Astrocyte (in vitro differentiated cells and primary cell): ENCODE measurements around the gene HOXD4. TPM values are rescaled to one million over a fixed set of nuclear protein-coding genes. Genes with fewer than 3 reads are reported as not detected.

ENCODE experiments used
- DNase-seq: peaks from one replicate; pipeline ENCODE4 v3.0.0-alpha.2; 2010; ENCODE audit warnings: low read depth
- FAIRE-seq: peaks from 2 replicates; lab custom pipeline; 2011; peaks lifted over from hg19 to GRCh38; lab: Jason Lieb, UNC
- H2AFZ ChIP-seq: 2 replicates; pipeline ENCODE4 v1.6.0; 2012; ENCODE audit warnings: low read depth, low read length, inconsistent platforms
- H3K27ac ChIP-seq: 2 replicates; pipeline ENCODE4 v1.5.1; 2011; ENCODE audit warnings: low read depth, low read length, inconsistent platforms
- H3K27me3 ChIP-seq: 2 replicates; pipeline ENCODE4 v1.6.0; 2011; ENCODE audit warnings: low read length, inconsistent platforms; ENCODE audit not compliant: insufficient read depth
- H3K36me3 ChIP-seq: 2 replicates; pipeline ENCODE4 v1.5.1; 2011; ENCODE audit warnings: low read length, inconsistent platforms; ENCODE audit not compliant: insufficient read depth
- H3K4me1 ChIP-seq: 2 replicates; pipeline ENCODE4 v1.5.1; 2011; ENCODE audit warnings: low read length, inconsistent platforms; ENCODE audit not compliant: insufficient read depth
- H3K4me2 ChIP-seq: 2 replicates; pipeline ENCODE4 v1.6.0; 2012; ENCODE audit warnings: low read length, inconsistent platforms
- H3K4me3 ChIP-seq: 2 replicates; pipeline ENCODE4 v1.5.1; 2011; ENCODE audit warnings: low read depth, mild to moderate bottlenecking, low read length, inconsistent platforms; ENCODE audit not compliant: insufficient read depth
- H3K79me2 ChIP-seq: 2 replicates; pipeline ENCODE4 v1.6.0; 2012; ENCODE audit warnings: mild to moderate bottlenecking, low read length, inconsistent platforms; ENCODE audit not compliant: insufficient read depth
- H3K9ac ChIP-seq: 2 replicates; pipeline ENCODE4 v1.6.0; 2012; ENCODE audit warnings: mild to moderate bottlenecking, low read length, inconsistent platforms
- H3K9me3 ChIP-seq: 2 replicates; pipeline ENCODE4 v1.5.1; 2012; ENCODE audit warnings: low read depth, mild to moderate bottlenecking, low read length, inconsistent platforms; ENCODE audit not compliant: insufficient read depth
- H4K20me1 ChIP-seq: 2 replicates; pipeline ENCODE4 v1.6.0; 2012; ENCODE audit warnings: low read length, inconsistent platforms; ENCODE audit not compliant: insufficient read depth
- H3K27ac Mint-ChIP-seq: one replicate; pipeline ENCODE4 v1.8.0; 2021; ENCODE audit warnings: mild to moderate bottlenecking, mixed read lengths; ENCODE audit not compliant: unreplicated experiment
- H3K27me3 Mint-ChIP-seq: one replicate; pipeline ENCODE4 v1.8.0; 2021; ENCODE audit warnings: low read depth, mixed read lengths; ENCODE audit not compliant: unreplicated experiment
- H3K36me3 Mint-ChIP-seq: one replicate; pipeline ENCODE4 v1.8.0; 2021; ENCODE audit warnings: low read depth, mixed read lengths; ENCODE audit not compliant: unreplicated experiment
- H3K4me1 Mint-ChIP-seq: one replicate; pipeline ENCODE4 v1.8.0; 2021; ENCODE audit warnings: low read depth, mixed read lengths; ENCODE audit not compliant: unreplicated experiment
- H3K4me3 Mint-ChIP-seq: one replicate; pipeline ENCODE4 v1.8.0; 2021; ENCODE audit warnings: mild to moderate bottlenecking, moderate library complexity, mixed read lengths; ENCODE audit not compliant: unreplicated experiment
- H3K9me3 Mint-ChIP-seq: one replicate; pipeline ENCODE4 v1.8.0; 2021; ENCODE audit warnings: mild to moderate bottlenecking, mixed read lengths; ENCODE audit not compliant: unreplicated experiment
- EZH2 ChIP-seq: IDR thresholded peaks from 2 replicates; pipeline ENCODE4 v1.6.1; 2012; ENCODE audit warnings: mild to moderate bottlenecking, low read length, inconsistent platforms; ENCODE audit not compliant: insufficient read depth
- total RNA-seq: library from RNA; stranded (reverse); gene quantifications from 2 replicates; pipeline ENCODE4 v1.2.1, GENCODE V29; 2021
- TF ChIP-seq, protein P1 (sequence below): IDR thresholded peaks from 2 replicates; pipeline ENCODE4 v1.5.1; 2011; ENCODE audit warnings: low read depth, mild to moderate bottlenecking, inconsistent platforms, low read length, moderate library complexity; ENCODE audit not compliant: insufficient read depth

The HOXD4 gene
- total RNA-seq, 1 donor from 2014 or later: not detected

DNA sequence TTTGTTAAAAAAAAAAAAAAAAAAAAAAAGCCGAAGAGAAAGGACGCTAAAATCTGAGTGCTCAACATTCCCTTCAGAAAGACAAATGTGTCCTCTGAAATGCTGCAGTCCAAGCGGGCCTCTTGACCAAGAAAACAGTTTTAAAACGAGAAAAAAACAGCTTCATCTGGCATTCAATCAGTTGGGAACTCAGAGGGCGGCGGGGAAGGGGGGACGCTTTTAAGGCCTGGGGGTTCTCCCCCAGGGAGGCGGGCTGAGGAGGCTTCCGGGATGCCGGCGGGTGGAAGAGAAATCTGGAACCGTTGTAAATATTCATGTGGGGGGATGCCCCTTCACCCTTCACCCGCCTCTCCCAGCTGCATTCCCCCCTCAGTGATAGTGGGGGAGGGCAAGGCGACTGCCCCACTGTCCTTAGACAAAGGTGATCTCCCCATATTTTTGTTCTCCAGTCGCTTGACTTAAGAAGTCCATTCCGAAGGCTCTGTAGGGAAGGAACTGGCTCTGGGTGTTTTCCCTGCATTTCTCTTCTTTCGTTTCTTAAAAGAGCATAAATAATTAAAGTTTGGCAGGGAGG is 47.5 kb upstream of the HOXD4 start:
- H3K4me1 Mint-ChIP-seq: peaks cover 4% of the 10 kb centered on the region
- Histone ChIP-seq H3K9me3 (peaks cover 21% of the 10 kb centered on the region), H2AFZ (no peak overlapping the region), H3K79me2 (no peaks in the 10 kb centered on the region), H3K27me3 (peaks cover 87% of the 10 kb centered on the region), H3K4me3 (no peak overlapping the region), H4K20me1 (peaks cover 4% of the 10 kb centered on the region), H3K4me2 (no peak overlapping the region), H3K9ac (no peak overlapping the region), H3K27ac (no peak overlapping the region), H3K4me1 (no peaks in the 10 kb centered on the region), H3K36me3 (no peaks in the 10 kb centered on the region)
- peaks cover 20% of the 10 kb centered on the region for H3K9me3 Mint-ChIP-seq
- H3K36me3 Mint-ChIP-seq: no peaks in the 10 kb centered on the region
- H3K4me3 Mint-ChIP-seq: no peak overlapping the region
- peaks cover 79% of the 10 kb centered on the region for H3K27me3 Mint-ChIP-seq
- TF ChIP-seq, protein P1, sequence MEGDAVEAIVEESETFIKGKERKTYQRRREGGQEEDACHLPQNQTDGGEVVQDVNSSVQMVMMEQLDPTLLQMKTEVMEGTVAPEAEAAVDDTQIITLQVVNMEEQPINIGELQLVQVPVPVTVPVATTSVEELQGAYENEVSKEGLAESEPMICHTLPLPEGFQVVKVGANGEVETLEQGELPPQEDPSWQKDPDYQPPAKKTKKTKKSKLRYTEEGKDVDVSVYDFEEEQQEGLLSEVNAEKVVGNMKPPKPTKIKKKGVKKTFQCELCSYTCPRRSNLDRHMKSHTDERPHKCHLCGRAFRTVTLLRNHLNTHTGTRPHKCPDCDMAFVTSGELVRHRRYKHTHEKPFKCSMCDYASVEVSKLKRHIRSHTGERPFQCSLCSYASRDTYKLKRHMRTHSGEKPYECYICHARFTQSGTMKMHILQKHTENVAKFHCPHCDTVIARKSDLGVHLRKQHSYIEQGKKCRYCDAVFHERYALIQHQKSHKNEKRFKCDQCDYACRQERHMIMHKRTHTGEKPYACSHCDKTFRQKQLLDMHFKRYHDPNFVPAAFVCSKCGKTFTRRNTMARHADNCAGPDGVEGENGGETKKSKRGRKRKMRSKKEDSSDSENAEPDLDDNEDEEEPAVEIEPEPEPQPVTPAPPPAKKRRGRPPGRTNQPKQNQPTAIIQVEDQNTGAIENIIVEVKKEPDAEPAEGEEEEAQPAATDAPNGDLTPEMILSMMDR: no peak
- TF ChIP-seq EZH2: peak; percentile 17
- FAIRE-seq: no peak
- peak overlapping the region; percentile 62 for H3K27ac Mint-ChIP-seq
- no peak for DNase-seq

DNA sequence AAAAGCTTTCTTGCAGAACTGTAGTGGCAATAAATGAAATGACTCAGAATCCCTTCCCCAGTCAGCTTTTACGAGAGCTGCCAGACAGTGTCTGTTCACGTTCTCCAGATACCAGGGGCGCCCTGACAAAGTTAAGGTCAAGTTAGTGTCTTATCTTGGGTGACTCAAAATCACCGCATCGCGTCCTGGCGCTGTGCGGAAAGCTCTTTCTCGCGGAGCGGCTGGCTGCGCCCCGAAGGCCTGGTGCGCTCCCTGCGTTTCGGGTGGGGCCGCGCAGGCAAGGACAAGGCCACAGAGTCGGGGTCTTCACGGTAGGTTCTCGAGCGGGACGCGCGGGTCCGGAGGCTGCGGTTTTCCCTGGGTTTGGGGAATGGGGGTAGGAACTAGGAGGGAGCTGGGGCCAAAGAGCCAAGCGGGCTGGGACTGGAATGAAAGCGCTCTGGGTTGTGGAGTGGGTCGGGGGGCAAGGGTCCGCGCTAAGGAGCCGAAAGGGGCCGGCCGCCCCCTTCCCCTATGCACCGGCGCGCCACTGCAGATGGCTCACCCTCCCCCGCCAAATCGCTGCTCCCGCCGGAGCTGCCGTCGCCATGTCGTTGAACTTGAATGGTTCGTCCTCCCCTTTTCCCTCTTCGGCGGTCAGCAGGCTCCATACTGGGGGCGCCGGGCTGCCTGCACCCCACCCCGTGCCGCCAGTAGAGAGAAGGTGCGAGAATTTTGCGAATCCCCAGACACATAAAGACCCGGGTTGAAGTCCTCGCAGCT is 46.9 kb upstream of the HOXD4 start:
- Histone ChIP-seq H2AFZ (no peak overlapping the region), H3K4me3 (no peak overlapping the region), H3K79me2 (no peaks in the 10 kb centered on the region), H3K36me3 (no peaks in the 10 kb centered on the region), H3K9ac (no peak overlapping the region), H4K20me1 (peaks cover 4% of the 10 kb centered on the region), H3K4me1 (no peaks in the 10 kb centered on the region), H3K9me3 (peaks cover 21% of the 10 kb centered on the region), H3K27me3 (peaks cover 87% of the 10 kb centered on the region), H3K27ac (no peak overlapping the region), H3K4me2 (no peak overlapping the region)
- H3K36me3 Mint-ChIP-seq: no peaks in the 10 kb centered on the region
- H3K27me3 Mint-ChIP-seq: peaks cover 79% of the 10 kb centered on the region
- peak overlapping the region; percentile 72 for H3K27ac Mint-ChIP-seq
- TF ChIP-seq, protein P1: no peak
- peak; percentile 89 for TF ChIP-seq EZH2
- peaks cover 4% of the 10 kb centered on the region for H3K4me1 Mint-ChIP-seq
- FAIRE-seq (no peak), DNase-seq (no peak)
- no peak overlapping the region for H3K4me3 Mint-ChIP-seq
- H3K9me3 Mint-ChIP-seq: peaks cover 23% of the 10 kb centered on the region
